Thymus (tissue), 11 donors: ENCODE measurements around the gene SPEF1. TPM values are rescaled to one million over a fixed set of nuclear protein-coding genes. Genes with fewer than 3 reads are reported as not detected.

Experiments used
- DNase-seq, 9 donors: peaks; one replicate each; pipeline ENCODE4 v3.0.0-alpha.2; 2013; ENCODE audit warnings: low spot score in 9 of 9, low read depth in 6 of 9, missing footprints in 1 of 9
- H3K27ac ChIP-seq, 2 donors: one replicate each; pipeline ENCODE4 v1.5.1; 2013; ENCODE audit warnings: control low read depth in 1 of 2, low read depth in 1 of 2, low read length in 1 of 2, mild to moderate bottlenecking in 1 of 2, moderate library complexity in 1 of 2
- H3K27me3 ChIP-seq, 2 donors: one replicate each; pipeline ENCODE4 v1.5.1; 2013; ENCODE audit warnings: low read length in 1 of 2; ENCODE audit not compliant: control insufficient read depth in 2 of 2, insufficient read depth in 1 of 2
- H3K36me3 ChIP-seq, 2 donors: one replicate each; pipeline ENCODE4 v1.5.1; 2013; ENCODE audit warnings: low read length in 1 of 2, mild to moderate bottlenecking in 1 of 2, moderate library complexity in 1 of 2; ENCODE audit not compliant: control insufficient read depth in 2 of 2, insufficient read depth in 2 of 2
- H3K4me1 ChIP-seq, 2 donors: one replicate each; pipeline ENCODE4 v1.5.1; 2013; ENCODE audit warnings: low read length in 2 of 2; ENCODE audit not compliant: control insufficient read depth in 2 of 2, insufficient read depth in 2 of 2
- H3K4me3 ChIP-seq, 2 donors: one replicate each; pipeline ENCODE4 v1.5.1; 2013; ENCODE audit warnings: low read length in 2 of 2, control low read depth in 1 of 2, mild to moderate bottlenecking in 1 of 2
- H3K9me3 ChIP-seq, 2 donors: one replicate each; pipeline ENCODE4 v1.5.1; 2013; ENCODE audit warnings: low read length in 1 of 2, mild to moderate bottlenecking in 1 of 2; ENCODE audit not compliant: control insufficient read depth in 2 of 2, insufficient read depth in 1 of 2
- WGBS: extraction: QIAGEN DNeasy Blood & Tissue Kit; methylation state at CpG from one replicate; pipeline ENCODE4 v1.1.7; 2013; 5-methylcytosine and 5-hydroxymethylcytosine counted together
- polyA plus RNA-seq: library from polyadenylated mRNA; stranded (reverse); fragments of 200-250 nt; gene quantifications from one replicate; pipeline ENCODE4 v1.2.3, GENCODE V29; 2013
- total RNA-seq: library from RNA; stranded (reverse); fragments of 120-200 nt; gene quantifications from one replicate; pipeline ENCODE4 v1.2.4, GENCODE V29; 2013
- donor health status: healthy.

Gene SPEF1
- total and polyA plus RNA-seq, 2 donors: 0.05 to 0.16 TPM

DNA sequence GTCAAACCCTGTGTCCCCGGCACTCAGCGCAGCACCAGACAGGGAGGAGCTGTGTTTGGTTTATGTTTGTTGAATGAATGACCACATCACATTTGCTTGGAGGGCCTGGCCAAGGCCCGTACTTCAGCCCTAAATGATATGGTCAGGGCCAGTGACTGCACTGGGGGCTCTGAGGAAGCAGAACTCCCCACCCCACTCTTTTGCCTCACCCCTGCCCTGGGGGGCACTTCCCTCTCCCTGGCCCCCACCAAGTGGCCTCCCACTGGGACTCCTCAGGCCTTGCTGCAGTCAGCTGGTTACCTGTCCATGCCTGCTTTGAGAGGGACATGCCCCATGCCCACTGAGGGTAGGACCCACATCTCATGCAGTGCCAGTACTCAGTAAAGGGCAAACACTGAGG lies 16.6 kb downstream of the SPEF1 start:
- Histone ChIP-seq H3K27ac (no peak overlapping the region), H3K4me1 (peaks cover 14 to 28% of the 10 kb centered on the region in 2 donors), H3K9me3 (no peaks in the 10 kb centered on the region), H3K4me3 (no peak overlapping the region), H3K27me3 (peaks cover 0 to 8% of the 10 kb centered on the region in 2 donors), H3K36me3 (no peaks in the 10 kb centered on the region)
- no peak for DNase-seq
- 97% methylated on average over 3 of the region's 3 CpGs for WGBS

DNA sequence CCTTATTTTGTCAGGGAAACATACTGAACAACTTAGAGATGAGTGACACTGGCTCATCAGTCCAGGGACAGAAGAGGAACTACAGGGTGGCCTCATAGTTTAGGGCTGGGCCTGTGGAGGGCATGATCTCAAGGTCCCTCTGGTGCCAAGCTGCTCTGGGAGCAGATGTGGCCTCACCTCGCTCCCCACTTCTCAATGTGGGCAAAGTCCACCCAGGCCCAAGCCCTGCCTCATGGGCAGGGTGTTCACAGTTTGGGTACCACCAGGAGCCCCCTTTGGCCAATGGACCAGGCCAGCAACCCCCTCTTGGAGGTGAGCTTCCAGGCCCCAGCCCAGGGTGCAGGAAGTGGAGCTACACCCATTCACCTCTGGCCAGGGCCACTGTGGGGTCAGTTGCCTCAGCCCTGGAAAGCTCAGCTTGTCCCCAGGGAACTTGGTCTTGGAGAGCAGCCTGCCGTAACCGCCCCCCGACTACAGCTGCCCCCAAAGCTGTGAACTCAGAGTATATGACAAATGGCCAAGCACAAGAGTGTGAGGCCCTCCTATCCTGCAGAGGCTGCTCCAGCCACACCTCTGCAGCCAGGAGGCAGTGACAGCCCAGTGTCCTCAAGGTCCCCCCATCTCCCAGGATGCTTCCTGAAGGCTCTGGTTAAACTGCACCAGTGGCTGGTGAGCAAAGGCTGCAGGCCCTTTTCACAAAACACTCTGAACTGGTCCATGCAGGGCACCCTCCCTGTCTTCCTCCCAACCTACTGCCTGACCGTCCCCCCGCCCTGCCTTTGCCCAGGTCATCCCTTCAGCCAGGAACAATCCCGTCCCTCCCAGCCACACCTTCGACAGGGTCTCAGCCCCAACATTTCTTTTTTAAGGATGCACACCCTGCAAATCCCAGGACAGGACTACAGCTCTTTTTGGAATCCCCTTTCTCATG lies 17.3 kb downstream of the SPEF1 start:
- Histone ChIP-seq H3K27me3 (peaks cover 0 to 8% of the 10 kb centered on the region in 2 donors), H3K27ac (no peak overlapping the region), H3K9me3 (no peaks in the 10 kb centered on the region), H3K36me3 (no peaks in the 10 kb centered on the region), H3K4me3 (no peak overlapping the region), H3K4me1 (peaks cover 12 to 24% of the 10 kb centered on the region in 2 donors)
- 96% methylated on average over 8 of the region's 8 CpGs for WGBS
- no peak for DNase-seq

DNA sequence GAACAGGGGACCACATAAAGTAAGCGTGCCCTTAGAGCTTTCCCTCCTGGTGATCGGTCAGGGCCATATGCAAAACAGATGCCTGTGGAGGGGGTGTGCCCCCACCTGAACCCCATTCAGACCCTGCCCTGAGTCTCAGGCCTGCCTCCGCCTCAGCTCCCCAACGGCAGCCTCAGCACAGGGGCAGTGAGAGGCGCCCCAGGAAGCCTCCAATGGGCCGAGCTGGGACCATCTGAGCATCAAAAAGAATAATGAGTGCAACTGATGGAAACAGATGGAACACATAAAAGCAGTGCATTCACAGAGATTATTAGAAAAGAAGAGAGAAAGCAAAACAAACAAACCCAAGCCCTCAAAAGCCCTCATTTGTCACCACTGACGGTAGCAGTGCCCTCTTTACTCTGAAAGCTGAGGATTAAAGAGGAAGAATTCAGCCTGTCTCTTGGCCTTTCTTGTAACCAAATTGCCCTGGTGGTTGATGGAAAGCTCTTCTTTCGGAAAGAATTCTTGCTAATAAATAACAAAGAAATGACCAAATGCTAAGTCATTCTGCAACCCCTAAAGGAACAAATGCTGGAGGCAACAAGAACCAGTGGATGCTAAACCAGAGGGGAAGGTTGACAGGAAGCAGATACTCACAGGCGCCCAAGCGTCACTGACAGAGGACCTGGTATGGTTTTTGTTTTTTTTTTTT lies 20.4 kb downstream of the SPEF1 start:
- H3K27ac ChIP-seq: no peak overlapping the region
- 87% methylated on average over 10 of the region's 10 CpGs for WGBS

DNA sequence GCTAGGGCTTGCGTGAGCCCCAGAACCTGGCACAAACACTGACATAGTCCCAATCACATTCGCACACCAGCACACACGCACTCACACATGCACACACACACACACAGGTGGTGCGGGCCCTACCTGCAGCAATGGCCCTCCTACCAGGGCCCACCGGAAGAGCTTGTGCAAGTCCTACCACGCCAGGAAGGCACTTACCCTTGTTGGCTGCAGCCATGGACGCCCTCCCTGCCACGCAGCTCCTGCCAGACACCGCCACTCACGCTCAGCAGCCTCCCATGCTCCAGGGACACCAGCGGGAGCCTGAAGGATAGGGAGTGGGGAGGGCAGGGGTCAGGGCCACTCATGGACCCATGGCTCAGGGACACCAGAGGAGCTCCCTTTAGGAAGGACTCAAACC lies 21.4 kb downstream of the SPEF1 start:
- Histone ChIP-seq H3K4me3 (no peak overlapping the region), H3K27me3 (no peaks in the 10 kb centered on the region), H3K9me3 (no peaks in the 10 kb centered on the region), H3K27ac (no peak overlapping the region), H3K36me3 (no peaks in the 10 kb centered on the region), H3K4me1 (no peaks in the 10 kb centered on the region)
- DNase-seq: no peak
- WGBS: 96% methylated on average over 11 of the region's 11 CpGs

More for the DNA sequence above, 20.4 kb downstream of the SPEF1 start:
- H3K4me1 ChIP-seq: no peaks in the 10 kb centered on the region
- no peaks in the 10 kb centered on the region for H3K9me3 ChIP-seq
- no peaks in the 10 kb centered on the region for H3K36me3 ChIP-seq
- no peak overlapping the region for H3K4me3 ChIP-seq
- H3K27me3 ChIP-seq: no peaks in the 10 kb centered on the region
- DNase-seq: no peak

DNA sequence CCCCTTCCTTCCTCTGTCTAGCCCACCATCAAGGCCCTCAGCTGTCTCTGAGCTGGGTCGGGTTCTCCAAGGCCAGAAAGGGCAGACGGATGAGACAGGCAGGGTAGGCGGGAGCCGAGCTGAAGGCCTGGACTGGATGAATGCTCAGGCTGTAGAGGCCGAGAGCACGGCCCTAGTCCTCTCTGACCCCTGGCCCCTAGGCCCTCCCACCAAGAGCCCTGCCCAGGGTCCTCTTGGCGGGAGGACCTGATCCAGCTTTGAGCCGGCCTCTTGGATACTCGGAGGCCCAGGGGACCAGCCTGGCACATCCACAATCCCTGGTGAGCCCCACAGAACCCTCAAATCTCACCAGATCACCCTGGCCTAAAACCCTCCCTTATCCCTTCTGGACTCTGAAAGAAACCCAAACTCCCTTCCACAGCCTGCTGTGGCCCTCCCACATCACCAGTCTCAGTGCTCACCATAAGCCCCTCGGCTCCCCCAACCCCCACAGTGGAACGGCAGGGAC lies 21.9 kb downstream of the SPEF1 start:
- H3K9me3 ChIP-seq: no peaks in the 10 kb centered on the region
- H3K4me3 ChIP-seq: no peak overlapping the region
- no peaks in the 10 kb centered on the region for H3K4me1 ChIP-seq
- no peak overlapping the region for H3K27ac ChIP-seq
- no peaks in the 10 kb centered on the region for H3K27me3 ChIP-seq
- DNase-seq: no peak
- no peaks in the 10 kb centered on the region for H3K36me3 ChIP-seq
- 93% methylated on average over 11 of the region's 11 CpGs for WGBS

DNA sequence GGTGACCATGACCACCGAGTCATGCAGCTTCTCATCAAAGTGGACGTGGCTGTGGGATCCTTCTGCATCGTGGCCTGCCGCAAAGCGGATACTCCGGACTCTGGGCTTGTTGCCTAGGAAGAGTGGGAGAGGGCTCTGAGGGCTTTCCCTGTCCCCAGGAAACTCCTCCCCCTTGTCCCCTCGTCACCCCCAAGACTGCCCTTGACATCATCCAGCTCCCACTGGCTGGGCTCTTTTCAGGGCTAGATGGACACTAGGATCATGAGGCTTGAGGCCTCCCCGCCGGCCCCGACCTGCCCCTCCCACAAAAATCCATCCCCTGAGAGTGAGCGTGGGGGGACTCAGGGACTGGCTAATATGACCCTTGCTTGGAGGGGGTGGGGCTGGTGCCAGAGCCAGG lies 22.7 kb downstream of the SPEF1 start:
- Histone ChIP-seq H3K27ac (no peak overlapping the region), H3K4me3 (no peak overlapping the region), H3K9me3 (no peaks in the 10 kb centered on the region), H3K27me3 (no peaks in the 10 kb centered on the region), H3K4me1 (no peaks in the 10 kb centered on the region), H3K36me3 (no peaks in the 10 kb centered on the region)
- DNase-seq: no peak
- 96% methylated on average over 11 of the region's 11 CpGs for WGBS

DNA sequence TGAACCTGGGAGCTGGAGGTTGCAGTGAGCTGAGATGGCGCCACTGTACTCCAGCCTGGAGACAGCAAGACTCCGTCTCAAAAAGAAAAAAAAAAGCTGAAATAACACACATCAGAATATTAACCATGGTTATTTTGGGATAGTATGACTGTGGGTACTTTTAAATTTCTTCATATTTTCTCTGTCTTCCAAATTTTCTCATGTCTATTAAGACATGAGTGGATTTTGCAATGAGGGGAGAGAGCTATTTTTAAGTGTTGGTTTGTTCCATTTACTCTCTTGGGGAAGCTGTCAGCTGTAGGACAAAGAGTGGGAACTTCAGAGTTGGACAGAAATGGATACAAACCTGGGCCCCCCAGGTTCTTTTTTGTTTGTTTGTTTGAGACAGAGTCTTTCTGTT lies 24.0 kb downstream of the SPEF1 start:
- no peak for DNase-seq
- Histone ChIP-seq H3K4me1 (no peaks in the 10 kb centered on the region), H3K4me3 (no peak overlapping the region), H3K27me3 (peaks cover 0 to 7% of the 10 kb centered on the region in 2 donors), H3K27ac (no peak overlapping the region), H3K9me3 (no peaks in the 10 kb centered on the region), H3K36me3 (no peaks in the 10 kb centered on the region)
- WGBS: 95% methylated on average over 2 of the region's 2 CpGs

DNA sequence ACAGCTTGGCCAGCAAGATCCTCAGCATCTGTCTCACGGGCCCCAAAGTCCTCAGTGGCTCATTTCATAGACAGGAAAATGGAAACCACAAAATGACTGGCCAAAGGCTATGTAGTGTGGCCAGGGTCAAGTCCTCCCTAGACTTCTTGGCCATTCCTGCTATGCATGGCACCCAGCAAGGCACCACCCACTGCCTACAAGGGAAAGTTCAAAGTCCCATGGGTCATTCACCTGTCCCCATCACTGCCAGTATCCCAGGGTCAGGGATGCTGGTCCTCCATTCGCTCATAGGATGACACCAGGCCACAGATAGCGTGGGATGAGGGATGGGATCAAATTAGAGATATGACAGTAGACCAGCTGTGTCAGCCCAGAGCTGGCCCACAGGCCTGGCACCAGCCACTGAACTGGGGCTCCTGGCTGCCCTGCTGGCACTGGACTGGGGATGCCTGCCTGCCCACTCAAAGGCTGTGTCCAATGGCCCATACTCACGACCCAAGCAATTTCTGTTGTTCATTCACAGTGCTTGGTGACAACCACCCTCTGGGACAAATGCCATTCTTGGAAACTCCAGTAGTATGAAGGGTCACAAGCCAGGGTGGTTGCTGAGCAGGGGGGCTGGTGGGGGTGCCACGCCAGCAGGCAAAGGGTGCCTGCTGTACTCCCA lies 25.3 kb downstream of the SPEF1 start:
- no peak for DNase-seq
- Histone ChIP-seq H3K36me3 (no peaks in the 10 kb centered on the region), H3K4me1 (peaks cover 0 to 3% of the 10 kb centered on the region in 2 donors), H3K27ac (no peak overlapping the region), H3K4me3 (no peak overlapping the region), H3K9me3 (no peaks in the 10 kb centered on the region), H3K27me3 (peaks cover 7 to 20% of the 10 kb centered on the region in 2 donors)
- 75% methylated on average over 5 of the region's 5 CpGs for WGBS
